GM12878 (cell line): ENCODE results near the gene MAFB. TPM values are rescaled to one million over a fixed set of nuclear protein-coding genes. Genes with fewer than 3 reads are reported as not detected.
A peak's percentile ranks its signal among the peaks of the same experiment; 100 is the strongest.

ENCODE experiments used
- ATAC-seq: fragments of 200-7000 bp; cut with Tn5 transposase; 3 replicates; pipeline ENCODE4 v1.9.1; 2020; ENCODE audit warnings: mild to moderate bottlenecking, moderate library complexity
- BruUV-seq: library from RNA; stranded (reverse); fragments of 400-500 nt; replicated peaks from 2 replicates; lab custom pipeline; 2021; lab: Mats Ljungman, UMichigan
- CTCF ChIA-PET: fragments of 300-600 bp; sonication (Branson Sonifier 250); formaldehyde crosslinking; extraction: SDS; loops from one replicate; lab custom pipeline; 2021; ENCODE audit warnings: inconsistent platforms; lab: Yijun Ruan, JAX
- POLR2A ChIA-PET: fragments of 350-600 bp; formaldehyde crosslinking; extraction: SDS; loops from one replicate; lab custom pipeline; 2021; ENCODE audit warnings: inconsistent platforms; lab: Charles Lee
- RAD21 ChIA-PET: fragments of 300-600 bp; sonication (Branson Sonifier 250); formaldehyde crosslinking; loops from one replicate; lab custom pipeline; 2023; ENCODE audit warnings: antibody characterized with exemption; ENCODE audit not compliant: unreplicated experiment; lab: Charles Lee
- SMC1A ChIA-PET: fragments of 300-600 bp; sonication (Branson Sonifier 250); formaldehyde crosslinking; loops from one replicate; lab custom pipeline; 2023; ENCODE audit not compliant: unreplicated experiment, uncharacterized antibody; lab: Charles Lee
- DNase-seq: peaks from one replicate; pipeline ENCODE4 v3.0.0-alpha.2; 2011; ENCODE audit warnings: low read depth, low spot score
- FAIRE-seq: peaks from 3 replicates; lab custom pipeline; 2011; peaks lifted over from hg19 to GRCh38; lab: Jason Lieb, UNC
- H2AFZ ChIP-seq: 2 replicates; pipeline ENCODE4 v1.6.0; 2011; ENCODE audit warnings: low read depth, low read length, control low read depth; ENCODE audit not compliant: control insufficient read depth
- H3K27ac ChIP-seq: 2 replicates; pipeline ENCODE4 v1.5.1; 2011; ENCODE audit warnings: control low read depth; ENCODE audit not compliant: control insufficient read depth, insufficient read depth
- H3K27me3 ChIP-seq, 2 experiments: replicated peaks in 1 of 2; 2 replicates each; pipeline versions ENCODE4 v1.6.0 to v1.6.1; 2011; ENCODE audit warnings: low read length in 1 of 2; ENCODE audit not compliant: control insufficient read depth in 2 of 2, insufficient read depth in 2 of 2
- H3K36me3 ChIP-seq, 2 experiments: 2 replicates each; pipeline ENCODE4 v1.5.1; 2011; ENCODE audit warnings: low read length in 1 of 2; ENCODE audit not compliant: control insufficient read depth in 2 of 2, insufficient read depth in 2 of 2
- H3K4me1 ChIP-seq: 2 replicates; pipeline ENCODE4 v1.6.1; 2011; ENCODE audit warnings: mild to moderate bottlenecking, low read length, moderate library complexity, mixed read lengths; ENCODE audit not compliant: control insufficient read depth, insufficient read depth
- H3K4me2 ChIP-seq: 2 replicates; pipeline ENCODE4 v1.6.0; 2011; ENCODE audit warnings: control low read depth; ENCODE audit not compliant: control insufficient read depth, insufficient read depth
- H3K4me3 ChIP-seq: fragments of 200-600 bp; sonication (generic); 2 replicates; pipeline ENCODE4 v1.5.1; 2016
- H3K79me2 ChIP-seq: 2 replicates; pipeline ENCODE4 v1.6.0; 2011; ENCODE audit warnings: low read length; ENCODE audit not compliant: control insufficient read depth, insufficient read depth
- H3K9ac ChIP-seq: 2 replicates; pipeline ENCODE4 v1.8.0; 2011; ENCODE audit warnings: low read length, control low read depth, mixed read lengths; ENCODE audit not compliant: control insufficient read depth, insufficient read depth
- H3K9me3 ChIP-seq: replicated peaks from 3 replicates; pipeline ENCODE4 v1.5.1; 2011; ENCODE audit warnings: mild to moderate bottlenecking, low read length; ENCODE audit not compliant: control insufficient read depth, insufficient read depth
- H4K20me1 ChIP-seq: 2 replicates; pipeline ENCODE4 v1.6.0; 2011; ENCODE audit not compliant: control insufficient read depth, insufficient read depth
- BACH1 ChIP-seq: fragments of 450-650 bp; IDR thresholded peaks from 2 replicates; pipeline ENCODE4 v1.6.1; 2017; ENCODE audit warnings: mild to moderate bottlenecking, borderline replicate concordance
- SIN3A ChIP-seq: IDR thresholded peaks from 2 replicates; pipeline ENCODE4 v1.6.1; 2012; ENCODE audit warnings: low read depth, low read length, improper control_type of control experiment
- WGBS: methylation state at CpG from one replicate; pipeline ENCODE4 v1.1.6; 2016; ENCODE audit warnings: low lambda C conversion rate; ENCODE audit not compliant: insufficient replicate concordance, insufficient coverage; ENCODE audit errors: missing lambda C conversion rate; 5-methylcytosine and 5-hydroxymethylcytosine counted together
- in situ Hi-C: fragments of 300-500 bp; cut with MboI; formaldehyde crosslinking; loops from 9 replicates; pipeline ENCODE4 v1.14.3; 2018; ENCODE audit warnings: mixed read lengths
- intact Hi-C: fragments of 100-400 bp; cut with micrococcal nuclease; formaldehyde crosslinking; loops from one replicate; pipeline ENCODE4 v1.14.2; 2022; ENCODE audit not compliant: unreplicated experiment
- polyA plus RNA-seq, 11 experiments: library from polyadenylated mRNA; depleted of rRNA in 4 of 11; unstranded in 6 of 11; stranded (reverse) in 5 of 11; fragments of >200 nt; fragmentation: Nextera tagmentation in 4 of 11; fragmentation: Illumina TruSeq in 1 of 11; extraction: Ambion mirVana in 4 of 11; extraction: Trizol in 1 of 11; gene quantifications; 1 replicate in 1 of 11; 2 replicates in 10 of 11; pipeline versions ENCODE4 v1.2.1 to v1.2.3, GENCODE V29; 2011 to 2016; ENCODE audit warnings: inconsistent platforms in 2 of 11, missing spikeins in 2 of 11, low read depth in 1 of 11
- total RNA-seq, 4 experiments: library from RNA; depleted of rRNA in 3 of 4; stranded (reverse); fragments of >200 nt in 3 of 4; fragmentation: Illumina TruSeq in 1 of 4; extraction: Trizol in 1 of 4; gene quantifications; 2 replicates each; pipeline versions ENCODE4 v1.2.1 to v1.2.3, GENCODE V29; 2013 to 2021
- TF ChIP-seq, protein P1 (sequence below), 3 experiments: IDR thresholded peaks in 2 of 3; conservative IDR thresholded peaks in 1 of 3; 2 replicates each; pipeline ENCODE4 v1.5.1; 2011; ENCODE audit warnings: low read depth in 3 of 3, low read length in 3 of 3, mild to moderate bottlenecking in 3 of 3, control low read depth in 2 of 3, moderate library complexity in 2 of 3, inconsistent platforms in 1 of 3, mixed read lengths in 1 of 3; ENCODE audit not compliant: control insufficient read depth in 2 of 3, insufficient read depth in 1 of 3; ENCODE audit errors: extremely low read depth in 1 of 3
- TF ChIP-seq, protein P2 (sequence below): fragments of 450-650 bp; IDR thresholded peaks from 2 replicates; pipeline ENCODE4 v1.6.1; 2016; ENCODE audit warnings: mild to moderate bottlenecking
- TF ChIP-seq, protein P3 (sequence below): IDR thresholded peaks from 2 replicates; pipeline ENCODE4 v1.6.1; 2012; ENCODE audit warnings: low read length, inconsistent platforms

MAFB gene
- total and polyA plus RNA-seq, 10 of the 15 experiments (the other 5 are each of a cell fraction or from before 2014, with no cell fraction given) = 0.01 to 0.08 (median 0.01) TPM; not detected in 7

DNA sequence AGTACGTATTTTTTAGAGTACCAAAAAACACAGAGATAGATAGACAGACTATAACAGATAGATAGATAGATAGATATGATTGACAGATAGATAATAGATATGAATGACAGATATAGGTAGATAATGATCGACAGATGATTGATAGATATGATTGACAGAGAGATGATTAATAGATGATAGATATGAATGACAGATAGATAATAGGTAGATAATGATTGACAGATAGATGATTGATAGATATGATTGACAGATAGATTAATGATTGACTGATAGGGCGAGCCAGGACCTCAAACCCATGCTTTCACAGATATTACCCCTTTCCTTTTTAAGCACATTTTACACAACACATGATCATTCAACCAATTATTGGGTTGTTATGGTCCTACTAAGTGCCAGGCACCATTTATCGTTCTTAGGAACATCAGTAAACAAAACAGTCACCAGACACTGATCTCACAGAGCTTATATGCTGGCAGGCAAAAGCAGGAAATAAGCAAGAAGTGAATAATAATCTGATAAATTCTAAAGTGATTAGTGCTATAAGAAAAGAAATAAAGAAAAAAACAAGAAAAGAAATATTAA lies 11.6 kb downstream of the MAFB start:
- Histone ChIP-seq H4K20me1 (no peaks in the 10 kb centered on the region), H3K9ac (no peak overlapping the region), H3K27ac (no peak overlapping the region), H3K79me2 (no peaks in the 10 kb centered on the region), H3K27me3 (peaks cover 0 to 3% of the 10 kb centered on the region in 2 experiments; a peak in 2 of 4 replicates), H3K4me3 (no peak overlapping the region), H3K36me3 (no peaks in the 10 kb centered on the region), H3K4me1 (0 out of 2 replicates have a peak, but pooled peaks cover 8% of the 10 kb centered on the region), H3K4me2 (no peak overlapping the region), H3K9me3 (no peaks in the 10 kb centered on the region), H2AFZ (no peak overlapping the region)
- TF ChIP-seq, protein P1, sequence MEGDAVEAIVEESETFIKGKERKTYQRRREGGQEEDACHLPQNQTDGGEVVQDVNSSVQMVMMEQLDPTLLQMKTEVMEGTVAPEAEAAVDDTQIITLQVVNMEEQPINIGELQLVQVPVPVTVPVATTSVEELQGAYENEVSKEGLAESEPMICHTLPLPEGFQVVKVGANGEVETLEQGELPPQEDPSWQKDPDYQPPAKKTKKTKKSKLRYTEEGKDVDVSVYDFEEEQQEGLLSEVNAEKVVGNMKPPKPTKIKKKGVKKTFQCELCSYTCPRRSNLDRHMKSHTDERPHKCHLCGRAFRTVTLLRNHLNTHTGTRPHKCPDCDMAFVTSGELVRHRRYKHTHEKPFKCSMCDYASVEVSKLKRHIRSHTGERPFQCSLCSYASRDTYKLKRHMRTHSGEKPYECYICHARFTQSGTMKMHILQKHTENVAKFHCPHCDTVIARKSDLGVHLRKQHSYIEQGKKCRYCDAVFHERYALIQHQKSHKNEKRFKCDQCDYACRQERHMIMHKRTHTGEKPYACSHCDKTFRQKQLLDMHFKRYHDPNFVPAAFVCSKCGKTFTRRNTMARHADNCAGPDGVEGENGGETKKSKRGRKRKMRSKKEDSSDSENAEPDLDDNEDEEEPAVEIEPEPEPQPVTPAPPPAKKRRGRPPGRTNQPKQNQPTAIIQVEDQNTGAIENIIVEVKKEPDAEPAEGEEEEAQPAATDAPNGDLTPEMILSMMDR (IDR thresholded peaks at IDR 0.05 in 2 of 3, conservative IDR thresholded peaks at IDR 0.05 in 1 of 3; ENCODE audit: control insufficient read depth in 2 of 3, extremely low read depth in 1 of 3, insufficient read depth in 1 of 3, low read depth in 3 of 3, low read length in 3 of 3) = no peak
- TF ChIP-seq BACH1 (no peak), SIN3A (no peak)
- TF ChIP-seq, protein P2, sequence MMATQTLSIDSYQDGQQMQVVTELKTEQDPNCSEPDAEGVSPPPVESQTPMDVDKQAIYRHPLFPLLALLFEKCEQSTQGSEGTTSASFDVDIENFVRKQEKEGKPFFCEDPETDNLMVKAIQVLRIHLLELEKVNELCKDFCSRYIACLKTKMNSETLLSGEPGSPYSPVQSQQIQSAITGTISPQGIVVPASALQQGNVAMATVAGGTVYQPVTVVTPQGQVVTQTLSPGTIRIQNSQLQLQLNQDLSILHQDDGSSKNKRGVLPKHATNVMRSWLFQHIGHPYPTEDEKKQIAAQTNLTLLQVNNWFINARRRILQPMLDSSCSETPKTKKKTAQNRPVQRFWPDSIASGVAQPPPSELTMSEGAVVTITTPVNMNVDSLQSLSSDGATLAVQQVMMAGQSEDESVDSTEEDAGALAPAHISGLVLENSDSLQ = peak; percentile 84
- TF ChIP-seq, protein P3, sequence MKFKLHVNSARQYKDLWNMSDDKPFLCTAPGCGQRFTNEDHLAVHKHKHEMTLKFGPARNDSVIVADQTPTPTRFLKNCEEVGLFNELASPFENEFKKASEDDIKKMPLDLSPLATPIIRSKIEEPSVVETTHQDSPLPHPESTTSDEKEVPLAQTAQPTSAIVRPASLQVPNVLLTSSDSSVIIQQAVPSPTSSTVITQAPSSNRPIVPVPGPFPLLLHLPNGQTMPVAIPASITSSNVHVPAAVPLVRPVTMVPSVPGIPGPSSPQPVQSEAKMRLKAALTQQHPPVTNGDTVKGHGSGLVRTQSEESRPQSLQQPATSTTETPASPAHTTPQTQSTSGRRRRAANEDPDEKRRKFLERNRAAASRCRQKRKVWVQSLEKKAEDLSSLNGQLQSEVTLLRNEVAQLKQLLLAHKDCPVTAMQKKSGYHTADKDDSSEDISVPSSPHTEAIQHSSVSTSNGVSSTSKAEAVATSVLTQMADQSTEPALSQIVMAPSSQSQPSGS = no peak
- ChIA-PET SMC1A (no interaction called here), RAD21 (no interaction called here), CTCF (no interaction called here), POLR2A (interaction anchor here (0.6 kb wide), 1 partner anchor 849 kb away, joined by 3 read pairs; no protein-coding TSS in a partner anchor)
- ATAC-seq (no peak), FAIRE-seq (no peak), DNase-seq (no peak)
- 18% methylated on average over 4 of the region's 4 CpGs for WGBS
- in situ Hi-C loops (no loop called here), intact Hi-C loops (no loop called here)
- no TSS peak for BruUV-seq
